H1 (cell line): ENCODE results near the gene RAB31. TPM values are rescaled to one million over a fixed set of nuclear protein-coding genes. Genes with fewer than 3 reads are reported as not detected.

Source experiments
- CTCF ChIA-PET: fragments of 300-600 bp; sonication (Branson Sonifier 250); formaldehyde crosslinking; loops from one replicate; lab custom pipeline; 2021; ENCODE audit not compliant: partially characterized antibody; lab: Charles Lee
- POLR2A ChIA-PET: fragments of 300-600 bp; sonication (Branson Sonifier 250); formaldehyde crosslinking; loops from one replicate; lab custom pipeline; 2021; ENCODE audit warnings: inconsistent platforms; ENCODE audit not compliant: partially characterized antibody; lab: Charles Lee
- DNase-seq, 2 experiments: peaks; one replicate each; pipeline versions ENCODE4 v3.0.0 to v3.0.0-alpha.2; 2010 to 2022; ENCODE audit warnings: low spot score in 2 of 2, low read depth in 1 of 2, mixed read lengths in 1 of 2
- FAIRE-seq: peaks from 2 replicates; lab custom pipeline; 2011; peaks lifted over from hg19 to GRCh38; lab: Jason Lieb, UNC
- H2AFZ ChIP-seq: 2 replicates; pipeline ENCODE4 v1.8.1; 2012; ENCODE audit warnings: low read length, inconsistent platforms
- H2AK5ac ChIP-seq: 2 replicates; pipeline ENCODE4 v1.6.1; 2013; ENCODE audit warnings: low read depth, low read length
- H2BK120ac ChIP-seq: replicated peaks from 2 replicates; pipeline ENCODE3; 2013; ENCODE audit warnings: low read depth, low read length, inconsistent platforms
- H2BK12ac ChIP-seq: 2 replicates; pipeline ENCODE4 v1.6.1; 2013; ENCODE audit warnings: low read depth, low read length
- H2BK15ac ChIP-seq: 2 replicates; pipeline ENCODE4 v1.6.1; 2013; ENCODE audit warnings: low read length
- H2BK20ac ChIP-seq: 2 replicates; pipeline ENCODE4 v1.6.1; 2013; ENCODE audit warnings: low read length
- H2BK5ac ChIP-seq: 2 replicates; pipeline ENCODE4 v1.6.1; 2013; ENCODE audit warnings: low read depth, low read length
- H3K14ac ChIP-seq: 2 replicates; pipeline ENCODE4 v1.6.1; 2013; ENCODE audit warnings: inconsistent platforms; ENCODE audit not compliant: insufficient read length
- H3K18ac ChIP-seq: 2 replicates; pipeline ENCODE4 v1.6.1; 2013; ENCODE audit warnings: low read length; ENCODE audit errors: extremely low read depth
- H3K23ac ChIP-seq: 2 replicates; pipeline ENCODE4 v1.6.1; 2013; ENCODE audit warnings: inconsistent platforms; ENCODE audit not compliant: insufficient read length
- H3K23me2 ChIP-seq: 2 replicates; pipeline ENCODE4 v1.6.1; 2013; ENCODE audit warnings: low read depth, low read length
- H3K27ac ChIP-seq: 2 replicates; pipeline ENCODE4 v1.6.1; 2011; ENCODE audit warnings: low read depth, low read length, inconsistent platforms
- H3K27me3 ChIP-seq, 4 experiments: replicated peaks in 1 of 4; 1 replicate in 1 of 4; 2 replicates in 3 of 4; pipeline versions ENCODE4 v1.6.1 to v1.8.1; 2011 to 2013; ENCODE audit warnings: low read length in 3 of 4, mild to moderate bottlenecking in 3 of 4, inconsistent platforms in 2 of 4, mixed read lengths in 2 of 4, moderate library complexity in 1 of 4; ENCODE audit not compliant: control insufficient read depth in 3 of 4, insufficient read depth in 3 of 4; ENCODE audit errors: extremely low read depth in 1 of 4
- H3K36me3 ChIP-seq, 4 experiments: 2 replicates each; pipeline versions ENCODE4 v1.6.1 to v1.8.1; 2011 to 2013; ENCODE audit warnings: mild to moderate bottlenecking in 4 of 4, low read length in 3 of 4, moderate library complexity in 2 of 4, control low read depth in 1 of 4, inconsistent platforms in 1 of 4; ENCODE audit not compliant: insufficient read depth in 4 of 4, control insufficient read depth in 2 of 4
- H3K4ac ChIP-seq: replicated peaks from 2 replicates; pipeline ENCODE3; 2013; ENCODE audit warnings: low read length, low read depth, mixed read lengths, inconsistent platforms; ENCODE audit not compliant: insufficient read length
- H3K4me1 ChIP-seq, 4 experiments: replicated peaks in 1 of 4; 1 replicate in 1 of 4; 2 replicates in 3 of 4; pipeline versions ENCODE4 v1.6.1 to v1.8.1; 2011 to 2013; ENCODE audit warnings: low read length in 3 of 4, inconsistent platforms in 2 of 4, mixed read lengths in 1 of 4; ENCODE audit not compliant: insufficient read depth in 4 of 4, control insufficient read depth in 3 of 4
- H3K4me2 ChIP-seq, 2 experiments: 2 replicates each; pipeline versions ENCODE4 v1.6.1 to v1.8.1; 2011 to 2013; ENCODE audit warnings: low read depth in 2 of 2, low read length in 2 of 2, control low read depth in 1 of 2, inconsistent platforms in 1 of 2, mild to moderate bottlenecking in 1 of 2; ENCODE audit not compliant: insufficient read depth in 1 of 2
- H3K4me3 ChIP-seq, 4 experiments: fragments of 200-600, 300-600 bp in 1 of 4; sonication (generic), shearing (Covaris generic), sonication (Bioruptor Twin) in 1 of 4; 2 replicates each; pipeline versions ENCODE4 v1.5.1 to v1.8.1; 2011 to 2016; ENCODE audit warnings: low read length in 4 of 4, low read depth in 3 of 4, control low read depth in 2 of 4, inconsistent platforms in 2 of 4, mild to moderate bottlenecking in 2 of 4, mixed read lengths in 1 of 4, moderate library complexity in 1 of 4; ENCODE audit not compliant: insufficient read depth in 2 of 4; ENCODE audit errors: extremely low read depth in 1 of 4
- H3K56ac ChIP-seq: replicated peaks from 2 replicates; pipeline ENCODE3; 2013; ENCODE audit warnings: low read depth, mild to moderate bottlenecking, mixed read lengths, low read length, inconsistent platforms; ENCODE audit not compliant: insufficient read length
- H3K79me1 ChIP-seq: 2 replicates; pipeline ENCODE4 v1.6.1; 2013; ENCODE audit warnings: low read depth, low read length, control low read depth
- H3K79me2 ChIP-seq, 2 experiments: 2 replicates each; pipeline versions ENCODE4 v1.6.1 to v1.8.1; 2012 to 2013; ENCODE audit warnings: low read length in 2 of 2, mild to moderate bottlenecking in 2 of 2, inconsistent platforms in 1 of 2; ENCODE audit not compliant: insufficient read depth in 2 of 2, control insufficient read depth in 1 of 2
- H3K9ac ChIP-seq, 4 experiments: replicated peaks in 1 of 4; 1 replicate in 1 of 4; 2 replicates in 3 of 4; pipeline versions ENCODE4 v1.6.1 to v1.8.1; 2011 to 2013; ENCODE audit warnings: low read depth in 3 of 4, low read length in 3 of 4, control low read depth in 2 of 4, mild to moderate bottlenecking in 2 of 4, moderate library complexity in 2 of 4, inconsistent platforms in 1 of 4; ENCODE audit errors: extremely low read depth in 1 of 4
- H3K9me3 ChIP-seq, 2 experiments: 2 replicates each; pipeline versions ENCODE4 v1.6.1 to v1.8.1; 2012 to 2013; ENCODE audit warnings: mild to moderate bottlenecking in 2 of 2, moderate library complexity in 2 of 2, control low read depth in 1 of 2, inconsistent platforms in 1 of 2, low read depth in 1 of 2, low read length in 1 of 2, mixed read lengths in 1 of 2; ENCODE audit not compliant: insufficient read depth in 2 of 2
- H4K20me1 ChIP-seq, 2 experiments: replicated peaks in 1 of 2; 2 replicates each; pipeline versions ENCODE3 to v1.8.1; 2011 to 2013; ENCODE audit warnings: inconsistent platforms in 2 of 2, low read length in 2 of 2, mild to moderate bottlenecking in 1 of 2; ENCODE audit not compliant: insufficient read depth in 2 of 2, control insufficient read depth in 1 of 2
- H4K5ac ChIP-seq: 2 replicates; pipeline ENCODE4 v1.6.1; 2013; ENCODE audit warnings: low read length, low read depth, mixed read lengths, inconsistent platforms; ENCODE audit not compliant: insufficient read length
- H4K8ac ChIP-seq: 2 replicates; pipeline ENCODE4 v1.8.0; 2013; ENCODE audit warnings: mild to moderate bottlenecking, moderate library complexity, low read length, inconsistent platforms; ENCODE audit not compliant: insufficient read depth; ENCODE audit errors: extremely low read depth
- H4K91ac ChIP-seq: replicated peaks from 2 replicates; pipeline ENCODE3; 2013; ENCODE audit warnings: low read length, mixed read lengths, inconsistent platforms; ENCODE audit not compliant: insufficient read length
- ASH2L ChIP-seq: fragments of 200-600, 300-600 bp; sonication (generic); IDR thresholded peaks from one replicate; pipeline ENCODE4 v1.7.1; 2017; ENCODE audit warnings: low read length
- CHD2 ChIP-seq: IDR thresholded peaks from 2 replicates; pipeline ENCODE4 v1.6.1; 2012; ENCODE audit warnings: low read length, improper control_type of control experiment
- WGBS, 2 experiments: shearing (Covaris generic) in 1 of 2; methylation state at CpG; one replicate each; pipeline versions ENCODE4 v1.1.6 to v1.1.7; 2013 to 2015; ENCODE audit warnings: low lambda C conversion rate in 2 of 2, mixed read lengths in 2 of 2, inconsistent platforms in 1 of 2, low coverage in 1 of 2, missing lambda C conversion rate in 1 of 2; ENCODE audit not compliant: insufficient replicate concordance in 2 of 2, insufficient coverage in 1 of 2, insufficient read length in 1 of 2; ENCODE audit errors: extremely low coverage in 1 of 2, missing lambda C conversion rate in 1 of 2; 5-methylcytosine and 5-hydroxymethylcytosine counted together
- polyA plus RNA-seq, 7 experiments: library from polyadenylated mRNA; depleted of rRNA in 3 of 7; stranded (reverse) in 5 of 7; unstranded in 2 of 7; fragments of >200 nt in 5 of 7; fragments of 200-250 nt in 2 of 7; gene quantifications; 1 replicate in 5 of 7; 2 replicates in 1 of 7; 4 replicates in 1 of 7; pipeline versions ENCODE4 v1.2.1 to v1.2.3, GENCODE V29; 2011 to 2013; ENCODE audit warnings: missing spikeins in 2 of 7, mixed read lengths in 2 of 7
- total RNA-seq: library from RNA; stranded (reverse); fragmentation: NEBNext Ultra II Directional; extraction: Animal tissue kit (Norgen Biotek cat#: 25700); gene quantifications from 2 replicates; pipeline ENCODE4 v1.2.1, GENCODE V29; 2021

RAB31 gene
- total and polyA plus RNA-seq, 2 of the 8 experiments (the other 6 are each of a cell fraction or from before 2014, with no cell fraction given): 15.2 to 40.9 TPM

DNA sequence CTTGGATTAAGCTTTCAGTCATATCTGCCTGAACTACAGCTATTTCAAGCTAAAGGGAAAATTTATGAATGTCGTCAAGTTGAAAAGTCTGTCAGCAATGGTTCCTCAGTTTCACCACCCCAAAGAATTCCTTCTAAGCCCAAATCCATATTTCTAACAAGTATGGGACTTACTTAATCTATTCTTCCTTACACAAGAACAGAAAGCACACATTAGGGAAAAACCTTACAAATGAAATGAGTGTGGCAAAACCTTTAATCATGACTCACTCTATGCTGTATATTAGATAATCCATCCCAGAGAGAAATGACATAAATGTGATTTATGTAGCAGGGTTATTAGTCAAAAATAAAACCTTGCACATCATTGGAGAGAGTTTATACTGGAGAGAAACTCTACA lies 78.9 kb downstream of the RAB31 start:
- Histone ChIP-seq H2BK5ac (no peak overlapping the region), H4K8ac (no peak overlapping the region), H3K56ac (no peak overlapping the region), H3K4ac (no peak overlapping the region), H3K9me3 (no peaks in the 10 kb centered on the region), H3K9ac (no peak overlapping the region), H2AFZ (no peak overlapping the region), H2BK15ac (no peak overlapping the region), H3K36me3 (no peaks in the 10 kb centered on the region), H3K4me2 (no peak overlapping the region), H3K4me1 (no peaks in the 10 kb centered on the region), H3K23ac (no peak overlapping the region), H4K20me1 (no peaks in the 10 kb centered on the region), H4K91ac (no peak overlapping the region), H2BK120ac (no peak overlapping the region), H3K4me3 (no peak overlapping the region), H3K18ac (no peak overlapping the region), H2AK5ac (no peak overlapping the region), H3K79me1 (no peaks in the 10 kb centered on the region), H2BK12ac (no peak overlapping the region), H2BK20ac (no peak overlapping the region), H3K27me3 (no peaks in the 10 kb centered on the region), H3K27ac (no peak overlapping the region), H3K79me2 (no peaks in the 10 kb centered on the region), H3K23me2 (no peaks in the 10 kb centered on the region), H3K14ac (no peak overlapping the region), H4K5ac (no peak overlapping the region)
- POLR2A ChIA-PET: no interaction called here
- DNase-seq (no peak), FAIRE-seq (no peak)
- TF ChIP-seq ASH2L (no peak), CHD2 (no peak)
- CTCF ChIA-PET: interaction anchor here (1.3 to 1.6 kb wide), 2 partner anchors 139 to 359 kb away, joined by 3 read pairs; no protein-coding TSS in a partner anchor
- WGBS, 2 experiments: 90% methylated on average over 1 of the region's 1 CpG; no CpG with 5 or more reads in 1 of the 2 experiments
